ENCODE results near the gene NRG3. TPM values are rescaled to one million over a fixed set of nuclear protein-coding genes. Genes with fewer than 3 reads are reported as not detected.

The NRG3 gene
- total RNA-seq (2021; fragmentation: NEBNext Ultra II Directional; extraction: Animal tissue kit (Norgen Biotek cat#: 25700)) (4.3 and 5.0 TPM in 2 replicates), polyA plus RNA-seq (2011; rRNA removed) (4.2 and 6.0 TPM in 2 replicates), polyA minus RNA-seq (2011; rRNA and poly(A)+ RNA removed) (8.0 and 10.3 TPM in 2 replicates)
- 2.4 TPM for polyA plus RNA-seq (2011; cell fraction: cytosol; rRNA removed)
- polyA plus RNA-seq (2011; cell fraction: nucleus; rRNA removed), result 12.3 TPM
- 2.5 to 3.3 TPM (median 3.2 TPM) in 4 replicates for polyA plus RNA-seq (2012, experiment 1 of 2)
- polyA plus RNA-seq (2012, experiment 2 of 2), result 1.1 TPM
- 2.6 TPM for polyA plus RNA-seq (2013, experiment 1 of 2)
- 2.7 TPM for polyA plus RNA-seq (2013, experiment 2 of 2)
- polyA minus RNA-seq (2011; cell fraction: cytosol; rRNA and poly(A)+ RNA removed), result 4.4 TPM
- 77.4 TPM for polyA minus RNA-seq (2011; cell fraction: nucleus; rRNA and poly(A)+ RNA removed)
- long read RNA-seq, experiment 1, partial matches to known transcripts, result 2 of 3 reads
- long read RNA-seq, experiment 1, other reads (novel, unspliced or antisense), result 1 of 3 reads
- long read RNA-seq, experiment 2, partial matches to known transcripts, result 0 of 1 reads
- long read RNA-seq, experiment 2, other reads (novel, unspliced or antisense), result 1 of 1 reads

DNA sequence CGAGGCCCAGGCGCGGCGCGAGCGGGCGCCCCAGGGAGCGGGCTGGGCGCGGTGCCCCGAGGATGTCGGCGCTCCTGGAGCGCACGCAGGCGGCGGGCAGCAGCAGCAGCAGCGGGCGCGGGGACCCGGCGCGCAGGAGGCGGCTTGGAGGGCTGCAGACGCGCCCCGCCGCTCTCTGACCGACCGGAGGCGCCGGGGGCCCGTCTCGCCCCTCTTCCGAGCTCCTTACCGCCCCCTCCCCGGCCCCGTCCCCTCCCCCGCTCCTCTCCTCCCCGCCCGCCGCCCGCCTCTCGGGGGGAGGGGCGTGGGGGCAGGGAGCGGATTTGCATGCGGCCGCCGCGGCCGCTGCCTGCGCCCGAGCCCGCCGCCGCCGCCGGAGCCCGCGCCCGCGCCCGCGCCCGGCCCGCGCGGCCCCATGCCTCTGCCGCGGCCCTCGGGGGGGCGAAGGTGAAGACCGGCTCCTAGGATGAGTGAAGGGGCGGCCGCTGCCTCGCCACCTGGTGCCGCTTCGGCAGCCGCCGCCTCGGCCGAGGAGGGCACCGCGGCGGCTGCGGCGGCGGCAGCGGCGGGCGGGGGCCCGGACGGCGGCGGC lies at the start of gene NRG3:
TSS of gene NRG3 (plus strand) at position 320 of the 592 bp plus-strand sequence.
- Histone ChIP-seq H3K79me2 (ENCODE audit: control insufficient read depth in 1 of 2, insufficient read depth in 2 of 2, low read length in 2 of 2) (peaks cover 0 to 21% of the 10 kb centered on the region in 2 experiments; a peak in 1 of 4 replicates), H4K91ac (replicated peaks; ENCODE audit: insufficient read length, low read length) (peak within 1 kb of the TSS; percentile 14), H4K5ac (ENCODE audit: insufficient read length, low read depth, low read length) (no peak within 1 kb of the TSS), H3K56ac (replicated peaks; ENCODE audit: insufficient read length, low read depth, low read length) (no peak within 1 kb of the TSS), H2BK5ac (ENCODE audit: low read depth, low read length) (no peak within 1 kb of the TSS), H3K36me3 (ENCODE audit: control insufficient read depth in 2 of 4, insufficient read depth in 4 of 4, low read length in 3 of 4) (no peaks in the 10 kb centered on the region), H2AFZ (ENCODE audit: low read length) (peak within 1 kb of the TSS; percentile 81; the same call in 1 of the 2 replicates), H3K23me2 (ENCODE audit: low read depth, low read length) (peaks cover 20% of the 10 kb centered on the region), H2BK15ac (ENCODE audit: low read length) (peak within 1 kb of the TSS; percentile 83; the same call in 1 of the 2 replicates), H3K9me3 (ENCODE audit: insufficient read depth in 2 of 2, low read depth in 1 of 2, low read length in 1 of 2) (no peaks in the 10 kb centered on the region), H3K23ac (ENCODE audit: insufficient read length) (no peak within 1 kb of the TSS), H3K4me2 (ENCODE audit: insufficient read depth in 1 of 2, low read depth in 2 of 2, low read length in 2 of 2) (peak within 1 kb of the TSS; percentile 87 to 90), H3K4me1 (replicated peaks in 1 of 4; ENCODE audit: control insufficient read depth in 3 of 4, insufficient read depth in 4 of 4, low read length in 3 of 4) (peaks cover 5 to 9% (median 6%) of the 10 kb centered on the region in 4 experiments; a peak in 6 of 7 replicates), H3K4ac (replicated peaks; ENCODE audit: insufficient read length, low read depth, low read length) (peak within 1 kb of the TSS; percentile 2), H3K4me3 (ENCODE audit: extremely low read depth in 1 of 4, insufficient read depth in 2 of 4, low read depth in 3 of 4, low read length in 4 of 4) (peak within 1 kb of the TSS; percentile 58 to 72 (median 67)), H3K18ac (ENCODE audit: extremely low read depth, low read length) (peak within 1 kb of the TSS; percentile 81), H3K9ac (replicated peaks in 1 of 4; ENCODE audit: extremely low read depth in 1 of 4, low read depth in 3 of 4, low read length in 3 of 4) (peak within 1 kb of the TSS; percentile 29 to 55 (median 40); a peak in 6 of 7 replicates), H4K20me1 (replicated peaks in 1 of 2; ENCODE audit: control insufficient read depth in 1 of 2, insufficient read depth in 2 of 2, low read length in 2 of 2) (peaks cover 0 to 2% of the 10 kb centered on the region in 2 experiments), H2BK20ac (ENCODE audit: low read length) (0 out of 2 replicates have a peak within 1 kb of the TSS, but pooled peaks have one; percentile 57), H3K79me1 (ENCODE audit: low read depth, low read length) (no peaks in the 10 kb centered on the region), H2BK12ac (ENCODE audit: low read depth, low read length) (peak within 1 kb of the TSS; percentile 93; the same call in 1 of the 2 replicates), H3K27ac (ENCODE audit: low read depth, low read length) (no peak within 1 kb of the TSS), H3K27me3 (replicated peaks in 1 of 4; ENCODE audit: control insufficient read depth in 3 of 4, extremely low read depth in 1 of 4, insufficient read depth in 3 of 4, low read length in 3 of 4) (peaks cover 1 to 22% (median 17%) of the 10 kb centered on the region in 4 experiments), H2AK5ac (ENCODE audit: low read depth, low read length) (no peak within 1 kb of the TSS), H3K14ac (ENCODE audit: insufficient read length) (no peak within 1 kb of the TSS), H4K8ac (ENCODE audit: extremely low read depth, insufficient read depth, low read length) (peak within 1 kb of the TSS; percentile 60; the same call in 1 of the 2 replicates), H2BK120ac (replicated peaks; ENCODE audit: low read depth, low read length) (no peak within 1 kb of the TSS)
- no peak for DNase-seq (ENCODE audit: low read depth in 1 of 2, low spot score in 2 of 2)
- TF ChIP-seq ZNF274 (IDR thresholded peaks at IDR 0.05; ENCODE audit: borderline replicate concordance, extremely low read depth, low read length), result no peak
- TF ChIP-seq, protein P1, sequence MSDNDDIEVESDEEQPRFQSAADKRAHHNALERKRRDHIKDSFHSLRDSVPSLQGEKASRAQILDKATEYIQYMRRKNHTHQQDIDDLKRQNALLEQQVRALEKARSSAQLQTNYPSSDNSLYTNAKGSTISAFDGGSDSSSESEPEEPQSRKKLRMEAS (IDR thresholded peaks at IDR 0.05), result 0 out of 2 replicates have a peak, but pooled peaks have one; percentile 8
- ChIA-PET POLR2A (ENCODE audit: partially characterized antibody) (no interaction called here), CTCF (ENCODE audit: partially characterized antibody) (interaction anchor here (0.8 to 1.8 kb wide), 2 partner anchors 14 to 26 kb away, joined by 3 to 4 read pairs; no protein-coding TSS in a partner anchor)
- FAIRE-seq, result no peak
- 2% methylated on average over 46 of the region's 95 CpGs; no CpG with 5 or more reads in 1 of the 2 experiments for WGBS, 2 experiments (ENCODE audit: extremely low coverage in 1 of 2, insufficient coverage in 1 of 2, insufficient read length in 1 of 2, insufficient replicate concordance in 2 of 2, low coverage in 1 of 2, low lambda C conversion rate in 2 of 2, missing lambda C conversion rate in 1 of 2)
